Esophagus squamous epithelium (tissue), 4 donors: ENCODE measurements around the gene HOXA7.

Experiments
- CTCF ChIP-seq, 6 experiments: fragments of 450-650 bp in 4 of 6; fragments of 200-600 bp in 2 of 6; sonication (generic) in 2 of 6; IDR thresholded peaks; one replicate each; pipeline ENCODE4 v1.5.1; 2016 to 2019; ENCODE audit warnings: antibody characterized with exemption in 6 of 6, mild to moderate bottlenecking in 4 of 6, moderate library complexity in 4 of 6
- POLR2A ChIP-seq, 4 donors: fragments of 450-650 bp; IDR thresholded peaks; one replicate each; pipeline ENCODE4 v1.6.1; 2017; ENCODE audit warnings: antibody characterized with exemption in 4 of 4, mild to moderate bottlenecking in 4 of 4, moderate library complexity in 3 of 4

DNA sequence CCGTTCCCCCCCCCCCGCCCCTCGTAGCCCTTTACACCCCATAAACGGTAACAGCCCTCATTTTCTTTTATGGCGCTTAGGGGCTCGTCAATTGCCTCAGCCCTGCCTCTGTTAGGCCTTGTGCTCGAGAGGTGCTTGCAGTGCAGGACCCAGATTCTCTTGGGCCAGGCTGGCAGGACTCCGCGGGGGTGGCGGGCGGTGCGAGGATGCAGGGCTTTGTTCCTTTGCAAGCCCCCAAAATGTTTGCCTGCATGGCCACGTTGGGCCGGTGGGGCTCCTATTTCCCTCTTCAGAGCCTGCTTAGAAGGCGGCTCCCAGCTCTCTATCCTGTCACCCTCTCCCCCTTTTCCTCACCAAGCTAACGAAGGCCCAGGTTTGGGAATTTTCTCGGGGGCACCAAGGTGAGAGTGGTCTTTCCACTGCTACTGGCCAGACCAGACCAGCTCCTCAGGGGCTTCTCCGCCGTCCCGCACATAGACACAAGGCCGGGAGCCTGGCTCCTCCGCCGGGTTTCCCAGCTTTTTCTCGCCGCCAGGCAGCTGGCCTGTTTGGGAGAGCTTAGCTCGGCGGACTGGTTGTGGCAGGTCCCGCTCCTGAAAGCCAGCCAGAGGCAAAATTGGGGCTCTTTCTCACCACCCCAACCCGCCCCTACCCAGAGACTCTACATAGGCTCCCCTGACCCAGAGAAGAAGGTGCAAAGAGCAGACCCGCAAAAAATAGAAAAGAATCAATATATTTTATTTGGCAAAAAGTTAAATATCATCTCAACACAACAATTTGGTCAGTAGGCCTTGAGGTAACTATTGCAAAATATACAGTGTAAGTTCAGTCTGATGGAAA lies 5.5 kb upstream of the HOXA7 start:
- no peak for TF ChIP-seq CTCF (IDR thresholded peaks at IDR 0.05)
- no peak for TF ChIP-seq POLR2A (IDR thresholded peaks at IDR 0.05)
